Measurements from ENCODE around the gene IFNGR2. TPM values are rescaled to one million over a fixed set of nuclear protein-coding genes. Genes with fewer than 3 reads are reported as not detected.

The IFNGR2 gene, protein sequence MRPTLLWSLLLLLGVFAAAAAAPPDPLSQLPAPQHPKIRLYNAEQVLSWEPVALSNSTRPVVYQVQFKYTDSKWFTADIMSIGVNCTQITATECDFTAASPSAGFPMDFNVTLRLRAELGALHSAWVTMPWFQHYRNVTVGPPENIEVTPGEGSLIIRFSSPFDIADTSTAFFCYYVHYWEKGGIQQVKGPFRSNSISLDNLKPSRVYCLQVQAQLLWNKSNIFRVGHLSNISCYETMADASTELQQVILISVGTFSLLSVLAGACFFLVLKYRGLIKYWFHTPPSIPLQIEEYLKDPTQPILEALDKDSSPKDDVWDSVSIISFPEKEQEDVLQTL
- 48.4 and 49.1 TPM in 2 replicates for total RNA-seq

DNA sequence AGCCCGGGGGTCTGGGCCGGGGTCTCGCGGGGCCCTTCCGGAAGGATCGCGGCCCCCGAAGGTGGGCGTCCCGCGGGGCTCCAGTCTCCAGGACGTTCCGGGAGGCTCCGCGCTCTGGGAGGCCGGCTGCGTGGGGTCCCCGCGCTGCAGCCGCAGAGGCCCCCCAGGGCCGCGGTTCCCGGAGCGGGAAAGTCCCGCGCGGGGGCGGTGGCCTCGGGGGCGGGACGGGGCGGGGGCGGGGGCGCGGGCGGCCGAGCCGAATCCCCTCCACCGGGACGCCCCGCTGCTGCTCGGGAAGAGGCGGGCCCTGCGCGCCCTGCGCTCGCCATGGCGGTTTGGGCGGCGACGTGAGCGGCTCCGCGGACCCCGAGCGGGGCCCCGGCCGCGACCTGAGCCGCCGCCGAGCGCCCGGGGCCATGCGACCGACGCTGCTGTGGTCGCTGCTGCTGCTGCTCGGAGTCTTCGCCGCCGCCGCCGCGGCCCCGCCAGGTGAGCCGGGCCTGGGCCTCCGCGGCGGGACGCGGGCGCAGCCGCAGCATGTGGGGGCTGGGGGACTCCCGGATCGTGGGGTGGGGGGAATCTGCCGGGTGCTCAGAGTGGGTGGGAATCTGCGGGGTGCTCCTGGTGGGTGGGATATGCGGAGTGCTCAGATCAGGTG lies at the start of gene IFNGR2:
IFNGR2 (plus strand) TSS at position 286 of the 658 bp plus-strand sequence; CDS start at position 417, 131 bp downstream.

DNA sequence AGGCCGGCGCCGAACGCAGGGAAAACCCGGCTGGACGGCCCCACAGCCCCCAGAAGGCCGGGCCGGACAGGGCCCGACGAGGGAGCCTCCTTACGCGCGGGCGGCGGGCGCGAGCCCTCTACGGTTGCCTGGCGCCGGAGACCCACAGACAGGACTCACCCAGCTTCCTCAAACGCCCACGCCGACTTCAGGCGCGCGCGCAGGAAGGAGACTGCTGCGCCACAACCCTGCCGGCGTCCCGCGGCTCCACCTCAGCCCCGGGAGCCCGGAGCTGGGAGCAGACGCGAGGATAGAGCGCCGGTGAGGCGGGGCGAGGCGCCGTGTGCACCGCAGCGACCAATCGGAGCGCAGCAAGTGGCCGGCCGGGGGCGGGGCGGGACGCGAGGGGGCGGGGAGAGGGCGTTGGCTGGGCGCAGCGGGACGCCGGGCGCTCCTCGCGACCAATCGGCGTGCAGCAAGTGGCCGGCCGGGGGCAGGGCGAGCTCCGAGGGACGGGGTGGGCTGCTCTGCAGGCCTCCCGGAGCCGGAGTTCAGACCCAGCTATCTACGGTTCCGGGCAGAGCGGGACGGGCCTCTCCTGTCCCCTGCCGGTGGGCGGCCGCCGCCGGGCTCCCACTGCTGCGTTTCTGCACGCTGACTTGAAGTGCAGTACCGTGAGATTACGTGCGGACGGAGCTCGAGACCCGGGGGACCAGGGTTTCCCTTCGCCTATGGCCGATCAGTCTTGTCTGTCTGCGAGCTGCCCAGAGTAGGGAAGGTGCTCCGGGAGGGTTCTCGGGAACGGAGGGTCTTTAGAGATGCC lies 76.7 kb downstream of the IFNGR2 start, which contains the start of gene TMEM50B:
TMEM50B (minus strand) TSS at position 296 of the 802 bp plus-strand sequence. CDS start 11,089 bp downstream, outside the sequence.

Other genes with a start within 250 kb of the IFNGR2 start
- 10.4 and 15.3 TPM in 2 replicates for gene IFNAR2, start 173.5 kb upstream of the IFNGR2 start, total RNA-seq
- 28.9 and 48.2 TPM in 2 replicates for gene IL10RB, start 137.0 kb upstream of the IFNGR2 start, total RNA-seq
- 20.8 and 33.3 TPM in 2 replicates for gene IFNAR1, start 78.4 kb upstream of the IFNGR2 start, total RNA-seq
- gene TMEM50B, start 76.6 kb downstream of the IFNGR2 start, total RNA-seq = 34.4 and 41.3 TPM in 2 replicates
- gene DNAJC28, start 88.3 kb downstream of the IFNGR2 start, total RNA-seq = 1.3 and 2.6 TPM in 2 replicates
- gene GART, start 138.7 kb downstream of the IFNGR2 start, total RNA-seq = 81.5 and 121 TPM in 2 replicates
- 106 and 114 TPM in 2 replicates for gene SON, start 139.6 kb downstream of the IFNGR2 start, total RNA-seq
- gene DONSON, start 185.3 kb downstream of the IFNGR2 start, total RNA-seq = 14.3 and 19.8 TPM in 2 replicates
- gene CRYZL1, start 238.3 kb downstream of the IFNGR2 start, total RNA-seq = 27.3 and 38.0 TPM in 2 replicates
- 42.9 and 64.7 TPM in 2 replicates for gene ITSN1, start 239.1 kb downstream of the IFNGR2 start, total RNA-seq

Data from epithelial cell of umbilical artery (primary cell).